Caki2 (cell line): ENCODE data around the gene CD47. TPM values are rescaled to one million over a fixed set of nuclear protein-coding genes. Genes with fewer than 3 reads are reported as not detected.

Experiments
- DNase-seq: peaks from one replicate; pipeline ENCODE4 v3.0.0-alpha.2; 2015; ENCODE audit warnings: low read depth
- in situ Hi-C: cut with HindIII; loops from 2 replicates; pipeline ENCODE4 v1.10.0; 2016; ENCODE audit warnings: low sequenced_read_pairs, low pct_unique_long_range_greater_than_20kb, mixed read lengths
- total RNA-seq: library from RNA; depleted of rRNA; stranded (reverse); fragments of >200 nt; shearing (Covaris generic); gene quantifications from 2 replicates; pipeline ENCODE4 v1.2.3, GENCODE V29; 2014; ENCODE audit warnings: low replicate concordance; rRNA removed

Gene CD47
- total RNA-seq: 31.8 and 62.4 TPM in 2 replicates

DNA sequence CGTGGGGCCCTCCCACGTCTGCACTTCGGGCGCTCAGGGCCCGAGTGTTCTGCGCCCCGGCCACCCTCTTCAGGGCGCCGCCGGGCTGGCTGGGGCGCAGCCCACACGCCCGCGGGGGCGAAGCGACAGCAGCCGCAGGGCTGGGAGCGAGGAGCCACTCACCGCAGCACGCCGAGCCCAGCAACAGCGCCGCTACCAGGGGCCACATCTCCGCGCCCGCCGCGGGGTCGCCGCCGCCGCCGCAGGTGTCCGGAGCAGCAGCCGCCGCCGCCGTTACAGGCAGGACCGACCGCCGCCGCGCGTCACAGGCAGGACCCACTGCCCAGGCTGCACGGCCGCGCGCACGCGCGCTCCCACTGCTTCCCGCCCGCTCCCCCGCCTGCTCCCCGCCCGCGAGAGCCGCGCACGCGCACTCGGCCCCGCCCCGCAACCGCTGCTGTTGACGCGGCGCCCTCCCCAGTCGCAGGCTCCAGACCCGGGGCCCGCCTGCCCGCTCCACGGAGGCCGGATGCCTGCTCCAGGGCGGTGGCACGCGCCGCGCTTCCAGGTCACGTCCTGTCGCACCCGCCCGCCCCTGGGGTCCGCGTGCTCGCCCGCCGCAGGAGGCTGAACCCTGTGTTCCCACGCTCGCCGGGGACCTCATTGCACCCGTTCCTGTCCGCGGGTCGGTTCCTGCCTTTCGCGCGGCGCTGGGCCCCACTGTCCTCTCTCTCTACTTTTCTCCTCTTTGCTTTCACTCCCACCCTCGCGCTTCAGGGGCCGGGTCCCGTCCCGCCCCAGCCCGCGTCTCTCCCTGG is at the start of gene CD47:
CD47 (minus strand) TSS at position 331 of the 797 bp plus-strand sequence; CDS start at position 208, 123 bp downstream.
- in situ Hi-C loops: no loop called here
- peak; percentile 73 for DNase-seq

DNA sequence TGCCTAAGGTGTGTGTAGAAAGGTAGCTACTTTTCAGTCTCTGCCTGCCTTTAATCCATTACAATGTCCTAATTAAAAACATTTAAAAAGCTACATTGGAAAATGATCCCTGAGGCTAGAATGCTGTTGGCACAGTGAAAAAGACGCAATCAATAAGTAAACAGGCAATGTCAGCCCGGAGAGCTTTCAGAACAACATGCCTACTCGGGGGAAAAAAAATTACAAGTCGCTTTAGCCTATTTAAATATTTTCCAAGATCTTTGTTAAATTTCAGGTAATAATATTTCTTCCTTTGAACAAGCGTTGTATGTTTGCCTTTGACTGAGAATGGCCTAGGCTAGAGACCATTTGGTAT is 46.6 kb upstream of the CD47 start:
- no peak for DNase-seq
- in situ Hi-C loops: no loop called here

DNA sequence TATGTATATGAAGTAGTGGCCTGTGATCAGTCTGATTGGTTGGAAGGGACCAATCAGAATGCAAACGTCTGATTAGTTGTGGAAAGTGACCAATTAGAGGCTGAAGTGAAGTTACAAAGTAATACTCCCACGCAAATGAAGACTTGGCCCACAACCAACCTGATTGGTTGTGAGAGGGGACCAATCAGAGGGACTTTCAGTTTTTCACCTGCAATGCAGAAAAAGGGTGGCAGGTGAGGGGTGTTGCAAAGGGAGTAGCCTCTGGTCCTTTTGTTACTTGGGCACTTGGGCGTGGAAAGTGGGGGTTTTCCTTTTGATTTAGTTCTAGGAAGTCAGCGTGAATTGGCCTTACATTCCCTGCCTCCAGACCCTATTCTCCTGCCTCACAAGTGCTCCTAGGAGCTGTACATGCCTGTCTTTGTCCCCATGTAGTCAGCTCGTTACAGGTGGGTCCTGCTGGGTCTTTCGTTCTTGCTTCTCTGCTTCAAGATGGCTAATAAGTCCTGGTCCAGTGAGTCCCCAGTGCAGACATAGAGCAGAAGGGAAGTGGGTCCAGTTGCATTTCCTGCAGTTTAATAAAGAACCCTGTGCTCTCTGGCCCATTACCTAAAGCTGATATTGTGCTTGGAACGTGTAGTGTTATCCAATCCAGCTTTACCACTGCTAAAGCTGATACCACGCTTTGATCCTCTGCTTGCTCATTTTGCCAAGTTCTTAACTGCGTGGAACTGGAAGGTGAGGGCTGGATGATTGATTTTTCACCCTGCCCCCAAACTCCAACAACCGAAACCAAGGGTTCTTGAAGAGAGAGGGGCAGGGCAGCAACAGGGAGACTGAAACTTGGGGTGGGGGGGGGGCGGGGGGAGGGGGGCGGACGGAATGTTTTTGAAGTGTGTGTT is 46.0 kb upstream of the CD47 start:
- in situ Hi-C loops: no loop called here
- no peak for DNase-seq

DNA sequence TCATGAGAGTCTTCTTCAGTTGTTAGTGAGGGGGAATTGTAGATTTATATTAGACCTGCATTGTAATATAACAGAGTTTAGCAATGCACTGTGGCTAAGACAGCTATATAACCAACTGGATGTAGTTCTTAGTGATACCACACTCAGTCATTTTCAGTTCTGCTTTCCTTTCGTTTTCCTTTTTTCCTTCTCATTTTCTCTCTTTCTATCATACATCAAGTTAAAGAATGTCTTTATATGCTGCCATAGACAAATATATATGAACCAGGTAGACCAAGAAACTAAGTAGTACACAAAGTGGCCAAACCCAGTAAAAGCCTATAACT is 43.7 kb upstream of the CD47 start:
- in situ Hi-C loops: no loop called here
- no peak for DNase-seq

DNA sequence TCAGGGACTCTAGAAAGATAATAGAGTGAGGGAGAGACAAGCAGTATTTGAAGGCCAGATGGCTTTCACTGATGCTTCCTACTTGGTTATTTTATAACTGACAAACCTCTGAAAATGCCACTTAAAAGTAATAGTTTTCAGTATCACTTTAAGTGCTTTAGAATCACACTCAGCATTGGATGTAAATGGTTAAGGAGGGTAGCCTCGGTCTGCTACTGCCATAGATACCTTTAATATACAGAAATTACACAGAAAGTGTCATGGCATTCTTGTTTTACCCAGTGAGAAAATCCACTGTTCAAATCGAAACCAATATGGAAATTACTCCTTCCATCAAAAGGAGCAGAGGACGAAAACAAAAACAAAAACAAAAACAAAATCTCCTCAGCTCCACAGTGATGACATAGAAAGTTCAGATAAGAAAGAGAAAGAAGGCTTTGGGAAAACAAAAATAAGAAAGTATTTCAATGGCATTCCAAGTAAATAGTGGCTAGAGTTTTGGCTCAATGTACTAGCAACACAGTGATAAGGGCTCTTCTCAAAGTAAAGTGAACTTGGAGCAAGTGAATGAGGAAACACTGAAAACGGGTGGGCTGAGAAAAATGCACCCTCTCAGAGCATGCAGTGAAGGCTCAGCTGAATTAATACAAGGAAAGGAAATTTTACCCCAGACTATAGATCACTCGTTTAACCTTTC is 43.2 kb upstream of the CD47 start:
- DNase-seq: no peak
- in situ Hi-C loops: no loop called here

DNA sequence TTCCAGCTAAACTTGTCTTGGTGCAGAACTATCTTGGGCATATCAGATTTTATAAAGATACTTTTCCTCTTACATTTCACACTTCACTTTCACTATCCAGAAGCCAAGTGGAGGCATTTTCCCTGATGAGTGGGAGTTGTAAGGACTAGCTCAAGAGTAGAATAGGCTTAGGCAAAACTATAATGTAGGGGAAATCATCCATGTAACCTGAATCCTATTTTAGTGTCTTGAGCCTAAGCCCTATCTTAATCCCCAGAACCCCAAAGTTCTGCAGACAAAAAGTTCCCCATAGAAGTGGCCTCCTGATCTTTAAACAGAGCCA is 42.2 kb upstream of the CD47 start:
- in situ Hi-C loops: no loop called here
- DNase-seq: no peak

DNA sequence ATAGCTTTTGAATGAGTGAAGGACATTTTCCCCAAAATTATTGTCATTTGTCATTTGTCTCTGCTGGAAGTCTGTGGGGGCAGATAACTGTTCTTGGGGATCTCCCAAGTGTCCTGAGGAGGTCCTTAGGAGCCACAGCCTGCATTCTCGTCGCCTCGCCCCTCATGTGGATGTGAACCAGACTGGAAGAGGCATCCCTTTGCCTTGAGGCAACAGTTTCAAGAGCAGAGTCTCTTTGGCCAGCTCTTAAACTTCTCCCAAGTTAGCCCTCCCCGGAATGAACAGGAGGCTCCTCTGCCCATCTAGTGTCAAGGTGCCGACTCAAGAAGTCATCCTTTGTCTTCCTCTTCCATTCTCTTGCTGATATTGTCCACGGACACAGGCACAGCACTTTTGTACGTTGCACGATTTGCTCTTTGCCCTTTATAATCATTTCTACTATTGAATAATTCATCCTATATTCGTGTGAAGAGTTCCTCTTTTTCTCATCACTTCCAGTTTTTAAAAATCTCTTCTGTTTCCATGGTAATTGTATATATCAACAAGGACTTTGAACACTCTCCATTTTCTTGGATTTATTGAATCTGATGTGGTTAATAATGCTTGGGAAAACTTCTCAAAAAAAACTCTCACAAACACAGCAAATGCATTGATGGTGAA is 40.8 kb upstream of the CD47 start:
- DNase-seq: no peak

DNA sequence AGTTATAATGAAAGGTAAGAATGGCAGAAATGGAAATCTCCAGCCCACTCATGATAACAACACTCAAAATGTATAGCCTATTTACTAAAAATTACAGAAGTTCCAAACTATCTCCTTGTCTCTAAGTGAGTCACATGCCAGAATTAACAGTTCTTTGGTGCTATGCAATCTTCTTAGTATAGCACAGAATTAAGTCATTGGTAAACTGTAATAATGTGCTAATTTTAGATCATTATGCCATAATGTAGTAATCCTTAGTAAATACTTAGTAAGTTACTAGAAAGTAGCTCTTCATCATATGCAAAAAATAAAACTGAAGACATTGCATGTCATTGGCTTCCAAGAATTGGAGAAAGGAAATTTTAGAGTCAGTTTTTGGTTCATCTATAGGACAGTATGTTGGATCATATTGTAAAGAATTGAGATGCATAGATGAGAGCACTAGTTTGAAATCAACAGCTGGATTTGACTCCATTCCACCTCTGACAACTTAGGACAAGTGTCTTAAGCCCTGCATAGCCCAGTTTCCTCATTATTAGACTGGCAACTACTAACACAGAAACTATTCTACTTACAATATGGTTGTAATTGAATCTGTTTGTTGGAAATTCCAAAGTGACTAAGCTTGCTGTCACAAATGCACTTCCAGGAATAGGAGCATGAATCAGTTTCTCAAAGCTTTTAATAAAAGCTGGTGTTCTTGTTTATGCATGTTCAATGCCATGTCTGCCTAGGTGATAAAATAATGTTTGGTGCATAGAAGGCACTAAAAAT is 40.1 kb upstream of the CD47 start:
- in situ Hi-C loops: no loop called here
- peak; percentile 38 for DNase-seq

More for the DNA sequence above, 40.8 kb upstream of the CD47 start:
- in situ Hi-C loops: no loop called here

DNA sequence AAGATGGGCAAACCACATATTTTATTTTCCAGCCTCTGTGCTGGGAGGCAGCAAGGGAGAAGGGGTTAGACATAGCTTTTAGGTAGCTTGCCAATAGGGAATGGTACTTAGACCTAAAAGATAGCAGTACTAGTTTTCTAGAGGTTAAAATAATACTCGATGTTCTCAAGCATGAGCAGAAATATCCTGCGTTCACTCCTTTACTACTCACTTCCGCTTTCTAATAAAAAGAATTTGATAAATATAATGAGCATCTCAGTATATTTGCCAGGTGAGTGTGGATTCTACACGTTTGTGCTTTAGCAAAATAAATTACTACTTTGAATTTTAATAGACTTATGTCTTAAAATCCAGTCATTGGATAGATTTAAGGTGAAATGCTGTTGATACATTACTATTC is 39.4 kb upstream of the CD47 start:
- in situ Hi-C loops: no loop called here
- DNase-seq: no peak

DNA sequence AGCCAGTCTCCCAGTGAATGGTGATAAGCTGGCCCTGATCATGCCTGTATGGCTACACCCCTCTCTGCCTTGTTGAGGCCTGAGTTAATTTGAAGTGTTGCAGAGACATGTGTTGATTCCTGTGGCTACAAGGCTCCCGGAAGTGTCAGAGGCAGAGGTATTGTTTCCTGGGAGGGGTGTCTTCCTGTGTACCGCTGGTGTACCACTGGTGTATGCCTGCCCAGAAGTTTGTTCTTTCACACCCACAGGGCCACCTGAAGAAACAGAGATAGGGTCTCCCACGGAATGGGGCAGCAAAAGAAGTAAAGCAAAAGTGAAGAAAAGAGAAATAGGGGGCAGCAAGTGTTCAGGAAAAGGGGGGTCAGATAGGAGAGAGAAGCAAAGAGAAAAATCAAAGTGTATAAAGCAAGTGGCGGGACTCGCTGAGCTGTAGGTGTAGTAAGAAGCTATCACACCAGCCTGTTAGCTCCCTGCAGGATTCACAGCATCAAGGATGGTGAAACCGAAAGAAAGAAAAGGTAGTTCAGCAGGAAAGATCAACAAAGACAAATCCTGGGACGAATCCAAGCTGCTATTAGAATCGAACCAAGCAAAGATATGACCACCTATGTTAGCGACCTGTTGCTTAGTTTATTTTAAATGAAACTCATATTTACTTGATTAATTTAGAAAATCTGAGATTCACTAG is 36.6 kb upstream of the CD47 start:
- in situ Hi-C loops: no loop called here
- DNase-seq: no peak

DNA sequence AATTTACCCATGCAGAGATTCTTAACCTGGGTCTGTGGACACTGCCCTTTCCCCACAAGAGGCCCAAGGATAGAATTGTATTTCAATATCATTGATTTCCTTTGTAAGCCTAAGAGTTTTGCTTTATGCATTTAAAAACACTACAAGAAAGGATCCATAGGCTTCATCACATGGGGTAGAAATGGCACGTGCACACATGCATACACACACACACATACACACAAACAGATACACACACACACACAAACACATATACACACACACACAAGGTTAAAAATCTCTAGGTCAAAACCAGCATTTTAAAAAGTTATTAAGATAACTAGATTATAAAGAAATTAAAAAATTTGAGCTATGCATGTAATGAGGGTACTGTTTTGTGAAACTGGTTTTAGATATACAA is 35.5 kb upstream of the CD47 start:
- in situ Hi-C loops: no loop called here
- no peak for DNase-seq

DNA sequence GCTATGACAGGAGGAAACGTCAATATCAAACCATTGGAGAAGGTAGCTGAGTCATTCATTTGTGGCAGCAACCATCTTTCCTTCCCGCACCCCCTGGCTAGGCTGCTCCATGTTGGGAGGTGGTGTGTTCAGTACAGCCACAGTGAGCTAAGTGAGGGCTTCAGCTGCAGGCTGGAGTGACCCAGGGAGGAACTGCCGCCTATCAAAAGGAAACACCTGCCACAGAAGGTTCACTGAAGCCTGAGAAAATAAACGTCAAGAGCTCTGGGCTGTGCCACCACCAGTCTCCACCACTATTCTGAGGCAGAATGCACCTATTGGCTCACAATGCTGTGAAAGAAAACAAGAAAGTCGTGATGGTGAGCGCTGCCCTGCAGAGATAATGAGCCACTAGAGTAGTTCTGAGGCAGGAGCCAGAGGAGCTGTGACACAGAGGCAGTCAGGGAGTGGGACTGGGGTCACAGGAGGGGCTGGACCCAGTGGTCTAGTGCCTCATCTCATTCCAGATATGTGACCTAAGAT is 34.8 kb upstream of the CD47 start:
- no peak for DNase-seq
- in situ Hi-C loops: no loop called here

DNA sequence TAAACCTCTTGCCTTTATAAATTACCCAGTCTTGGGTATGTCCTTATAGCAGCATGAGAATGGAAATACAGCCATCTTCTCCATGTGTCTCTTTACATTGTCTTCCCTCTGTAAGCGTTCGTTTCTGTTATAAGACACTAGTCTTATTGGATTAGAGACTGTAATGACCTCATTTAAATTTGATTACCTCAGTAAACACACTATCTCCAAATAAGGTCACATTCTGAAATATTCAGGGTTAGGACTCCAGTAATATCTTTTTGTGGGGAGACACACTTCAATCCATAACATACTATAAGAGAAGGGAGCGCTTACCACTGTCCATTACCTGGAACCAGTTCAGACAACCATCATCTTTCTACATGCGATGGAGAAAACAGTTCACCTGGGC is 34.3 kb upstream of the CD47 start:
- in situ Hi-C loops: no loop called here

DNA sequence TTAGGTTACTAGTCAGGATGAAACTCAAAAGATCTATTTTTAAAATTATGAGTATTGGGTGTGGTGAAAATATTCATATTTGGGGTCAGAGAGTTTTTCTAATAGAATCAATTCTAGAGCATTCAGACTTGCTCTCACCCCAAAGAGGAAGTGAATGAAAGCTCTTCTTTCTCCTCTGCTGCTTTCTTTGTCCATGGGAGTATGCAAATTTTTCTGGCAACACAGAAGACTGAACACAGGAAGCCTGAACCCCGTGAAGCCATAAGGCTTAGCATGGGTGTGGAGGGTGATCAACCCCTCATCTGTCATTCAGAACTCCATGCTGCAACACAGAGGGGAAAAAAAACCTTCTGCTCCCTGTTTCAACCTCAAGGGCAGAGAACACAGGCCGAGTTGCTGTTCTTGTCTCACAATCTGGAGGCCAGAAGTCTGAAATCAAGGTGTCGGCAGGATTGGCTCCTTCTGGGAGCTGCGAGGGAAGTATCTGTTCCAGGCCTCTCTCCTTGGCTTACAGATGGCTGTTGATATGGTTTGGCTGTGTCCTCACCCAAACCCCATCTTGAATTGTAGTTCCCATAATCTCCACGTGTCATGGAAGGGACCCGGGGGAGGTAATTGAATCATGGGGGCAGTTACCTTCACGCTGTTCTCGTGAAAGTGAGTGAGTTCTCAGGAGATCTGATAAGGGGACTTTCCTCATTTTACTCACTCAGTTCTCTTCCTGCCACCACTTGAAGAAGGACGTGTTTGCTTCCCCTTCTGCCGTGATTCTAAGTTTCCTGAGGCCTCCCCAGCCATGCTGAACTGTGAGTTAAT is 33.7 kb upstream of the CD47 start:
- in situ Hi-C loops: no loop called here

More for the DNA sequence above, 34.3 kb upstream of the CD47 start:
- no peak for DNase-seq

DNA sequence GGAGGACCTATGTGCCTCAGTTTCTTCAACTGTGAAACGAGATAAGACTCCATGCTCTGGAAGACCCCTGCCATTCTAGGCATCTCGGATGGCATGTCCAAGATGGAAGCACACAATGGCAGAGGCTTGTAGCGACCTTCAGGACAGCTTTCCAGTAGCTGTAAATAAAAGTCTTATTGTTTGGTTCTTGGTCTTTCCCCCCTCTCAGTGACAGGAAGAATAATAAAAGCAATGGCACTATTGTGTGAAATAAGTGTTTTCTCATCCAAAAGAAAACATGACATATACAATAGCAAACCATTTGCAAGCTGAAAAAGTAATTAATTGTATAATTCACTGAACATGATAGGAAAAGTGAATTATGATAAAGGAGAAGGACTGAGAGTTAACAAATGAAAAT is 32.5 kb upstream of the CD47 start:
- in situ Hi-C loops: no loop called here
- DNase-seq: no peak

More for the DNA sequence above, 33.7 kb upstream of the CD47 start:
- DNase-seq: no peak

DNA sequence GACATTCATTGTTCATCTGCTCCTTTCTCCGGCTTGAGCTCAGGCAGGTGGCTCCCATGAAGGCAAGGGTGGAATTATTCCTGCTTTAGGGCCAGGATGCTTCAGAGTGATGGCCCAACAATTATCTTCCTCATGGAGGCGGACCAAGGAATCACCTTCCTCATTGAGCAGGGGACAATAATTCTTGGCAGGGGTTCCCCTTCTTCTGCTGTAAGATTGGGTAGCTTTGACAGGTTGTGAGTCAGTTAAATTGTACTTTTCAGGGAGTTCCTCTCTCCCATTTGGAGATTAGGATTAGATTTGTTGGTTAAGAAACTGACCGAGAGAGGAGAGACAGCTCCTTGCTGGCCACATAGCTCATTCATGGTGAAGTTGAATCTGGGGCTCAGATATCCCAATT is 31.4 kb upstream of the CD47 start:
- no peak for DNase-seq
- in situ Hi-C loops: no loop called here
